GM13977 (cell line): ENCODE results near the gene TMPRSS11E.
"Not testable (repeated sequence)": the region's sequence is repeated elsewhere in the genome, so short reads cannot be mapped to it uniquely, and the experiment has no call there.

Experiments
- DNase-seq: peaks from one replicate; pipeline ENCODE4 v3.0.0; 2012; ENCODE audit warnings: low spot score
- in situ Hi-C: fragments of 300-500 bp; cut with MboI; formaldehyde crosslinking; loops from one replicate; pipeline ENCODE4 v1.12.0; 2022; ENCODE audit warnings: low sequenced_read_pairs, low pct_unique_long_range_greater_than_20kb, mixed read lengths, inconsistent platforms; ENCODE audit not compliant: unreplicated experiment
- TF ChIP-seq, protein P1 (sequence below): IDR thresholded peaks from 2 replicates; pipeline ENCODE4 v1.5.1; 2012; ENCODE audit warnings: mild to moderate bottlenecking, control low read depth; ENCODE audit not compliant: insufficient read depth; ENCODE audit errors: extremely low read depth, missing control alignments

Gene TMPRSS11E

DNA sequence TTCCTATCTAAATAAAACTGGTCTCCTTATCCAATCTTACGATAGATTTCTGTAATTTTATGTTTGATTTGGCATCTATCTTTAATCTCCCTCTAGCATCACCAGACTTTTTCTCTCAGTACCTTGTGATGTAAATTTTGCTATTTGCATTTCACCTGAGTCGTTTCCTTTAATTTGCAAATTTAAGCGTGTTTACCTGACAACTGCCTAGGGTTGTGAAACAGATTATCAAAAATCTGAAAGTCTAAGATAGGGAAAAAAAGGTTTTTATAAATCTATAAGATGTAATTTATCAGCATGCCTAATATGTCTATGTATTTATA is 39.4 kb upstream of the TMPRSS11E start:
- in situ Hi-C loops: no loop called here
- no peak for DNase-seq
- TF ChIP-seq, protein P1, sequence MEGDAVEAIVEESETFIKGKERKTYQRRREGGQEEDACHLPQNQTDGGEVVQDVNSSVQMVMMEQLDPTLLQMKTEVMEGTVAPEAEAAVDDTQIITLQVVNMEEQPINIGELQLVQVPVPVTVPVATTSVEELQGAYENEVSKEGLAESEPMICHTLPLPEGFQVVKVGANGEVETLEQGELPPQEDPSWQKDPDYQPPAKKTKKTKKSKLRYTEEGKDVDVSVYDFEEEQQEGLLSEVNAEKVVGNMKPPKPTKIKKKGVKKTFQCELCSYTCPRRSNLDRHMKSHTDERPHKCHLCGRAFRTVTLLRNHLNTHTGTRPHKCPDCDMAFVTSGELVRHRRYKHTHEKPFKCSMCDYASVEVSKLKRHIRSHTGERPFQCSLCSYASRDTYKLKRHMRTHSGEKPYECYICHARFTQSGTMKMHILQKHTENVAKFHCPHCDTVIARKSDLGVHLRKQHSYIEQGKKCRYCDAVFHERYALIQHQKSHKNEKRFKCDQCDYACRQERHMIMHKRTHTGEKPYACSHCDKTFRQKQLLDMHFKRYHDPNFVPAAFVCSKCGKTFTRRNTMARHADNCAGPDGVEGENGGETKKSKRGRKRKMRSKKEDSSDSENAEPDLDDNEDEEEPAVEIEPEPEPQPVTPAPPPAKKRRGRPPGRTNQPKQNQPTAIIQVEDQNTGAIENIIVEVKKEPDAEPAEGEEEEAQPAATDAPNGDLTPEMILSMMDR: no peak

DNA sequence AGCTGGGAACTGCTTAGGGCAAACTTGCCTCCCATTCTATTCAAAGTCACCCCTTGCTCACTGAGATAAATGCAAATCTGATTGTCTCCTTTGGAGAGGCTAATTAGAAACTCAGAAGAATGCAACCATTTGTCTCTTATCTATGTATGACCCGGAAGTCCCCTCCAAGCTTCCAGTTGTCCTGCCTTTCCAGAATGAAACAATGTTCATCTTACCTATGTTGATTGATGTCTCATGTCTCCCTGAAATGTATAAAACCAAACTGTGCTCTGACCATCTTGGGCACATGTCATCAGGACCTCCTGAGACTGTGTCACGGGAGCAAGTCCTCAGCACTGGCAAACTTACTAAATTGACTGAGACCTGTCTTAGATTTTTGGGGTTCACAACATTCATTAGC is 37.1 kb upstream of the TMPRSS11E start:
- in situ Hi-C loops: no loop called here
- TF ChIP-seq, protein P1: no peak
- DNase-seq: no peak

DNA sequence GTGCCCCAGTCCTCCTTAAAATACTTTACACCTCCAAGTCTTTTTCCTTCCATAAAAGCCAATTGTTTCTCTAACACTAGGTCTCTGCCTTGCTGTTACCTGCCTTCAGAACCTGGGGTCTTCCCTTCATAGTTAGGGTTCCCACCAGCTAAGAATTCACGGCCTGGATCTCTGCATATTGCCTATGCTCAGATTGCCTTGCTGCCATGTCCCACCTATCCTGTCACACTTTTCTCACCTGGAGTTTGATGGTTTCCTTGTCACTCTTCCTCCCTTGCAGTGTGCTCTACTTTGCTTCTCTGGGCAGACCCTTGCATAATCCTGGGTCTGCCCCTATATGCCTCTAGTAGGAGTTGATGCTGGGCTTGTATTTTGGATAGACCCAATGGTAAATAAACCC is 36.6 kb upstream of the TMPRSS11E start:
- DNase-seq: no peak
- TF ChIP-seq, protein P1: no peak
- in situ Hi-C loops: no loop called here

DNA sequence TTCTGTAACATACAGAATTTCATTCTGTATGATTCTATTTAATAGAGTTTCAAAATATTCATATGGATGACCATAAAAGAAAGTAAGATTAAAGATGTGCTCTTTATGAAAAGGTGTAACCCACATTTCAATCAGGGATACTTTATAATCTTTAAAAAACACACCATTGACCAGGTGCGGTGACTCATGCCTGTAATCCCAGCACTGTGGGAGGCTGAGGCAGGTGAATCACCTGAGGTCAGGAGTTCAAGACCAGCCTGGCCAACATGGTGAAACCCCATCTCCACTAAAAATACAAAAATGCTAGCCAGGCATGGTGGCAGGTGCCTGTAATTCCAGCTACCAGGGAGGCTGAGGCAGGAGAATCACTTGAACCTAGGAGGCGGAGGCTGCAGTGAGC is 35.2 kb upstream of the TMPRSS11E start:
- DNase-seq, in situ Hi-C loops: not testable (repeated sequence)

DNA sequence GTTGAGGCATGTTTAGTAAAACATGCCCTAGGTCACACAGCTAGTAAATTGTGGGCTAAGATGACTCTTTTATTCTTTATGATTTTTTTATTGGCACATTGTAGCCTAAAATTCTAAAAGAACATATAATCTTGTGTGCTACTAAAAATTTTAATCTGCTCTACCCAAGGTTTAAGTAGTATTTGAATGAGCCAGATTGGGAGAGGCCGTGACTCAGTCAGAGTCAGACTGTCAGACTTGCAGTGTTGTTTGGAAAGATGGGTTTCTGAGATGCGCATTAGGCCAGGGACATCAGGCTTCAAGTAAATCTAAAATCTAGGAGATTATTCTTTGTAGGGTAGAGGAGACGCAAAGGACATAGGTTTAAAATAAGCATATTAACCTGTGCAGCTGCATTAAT is 30.7 kb upstream of the TMPRSS11E start:
- in situ Hi-C loops: no loop called here
- DNase-seq: no peak
- TF ChIP-seq, protein P1: no peak

DNA sequence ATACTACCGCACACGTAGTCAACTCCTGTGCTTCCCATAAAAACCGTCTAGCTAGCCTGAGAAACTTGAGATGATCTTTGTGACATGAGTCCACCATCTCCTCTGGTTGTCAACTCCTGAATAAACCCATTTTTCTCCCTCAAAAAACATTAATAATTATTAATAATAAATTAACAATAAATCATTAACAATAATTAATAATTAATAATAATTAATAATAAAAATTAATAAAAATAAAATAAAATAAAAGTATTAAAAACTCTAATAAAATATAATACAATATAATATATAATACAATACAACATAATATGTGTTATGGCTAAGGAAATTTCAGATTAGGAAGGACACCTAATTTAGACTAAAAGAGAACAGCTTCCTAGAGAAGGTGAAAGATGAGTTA is 20.7 kb upstream of the TMPRSS11E start:
- TF ChIP-seq, protein P1: no peak
- in situ Hi-C loops: no loop called here
- DNase-seq: no peak

DNA sequence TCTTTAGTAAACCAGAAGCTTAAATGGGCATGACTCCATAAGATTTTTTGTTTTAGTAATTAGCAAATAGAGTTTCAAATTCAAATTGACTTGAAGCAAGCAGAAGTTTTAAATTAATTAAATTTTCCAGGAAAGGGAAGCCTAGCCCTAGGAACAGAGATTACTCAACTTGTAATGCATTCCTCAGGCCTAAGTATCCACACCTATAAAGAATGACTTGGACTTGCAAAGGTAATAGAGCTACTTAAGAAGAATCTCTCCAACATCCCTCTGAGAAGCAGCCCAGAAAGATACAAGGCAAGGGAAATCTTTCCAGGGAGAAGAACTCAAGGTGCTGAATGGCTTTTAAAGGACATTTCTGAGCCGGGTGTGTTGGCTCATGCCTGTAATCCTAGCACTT is 16.9 kb upstream of the TMPRSS11E start:
- in situ Hi-C loops: no loop called here
- TF ChIP-seq, protein P1: no peak
- no peak for DNase-seq
